HepG2 (cell line): ENCODE results near the gene CORO7. TPM values are rescaled to one million over a fixed set of nuclear protein-coding genes. Genes with fewer than 3 reads are reported as not detected.

ENCODE experiments used
- ETV5 ChIP-seq: IDR thresholded peaks from 2 replicates; pipeline ENCODE4 v1.6.1; 2018; ENCODE audit warnings: missing biosample characterization, missing genetic modification reagents, inconsistent platforms, borderline replicate concordance
- MAZ ChIP-seq, 2 experiments: sonication (generic) in 1 of 2; formaldehyde crosslinking in 1 of 2; IDR thresholded peaks; 2 replicates each; pipeline versions ENCODE4 v1.5.0 to v1.6.1; 2012 to 2020; ENCODE audit warnings: low read depth in 2 of 2, mild to moderate bottlenecking in 2 of 2, borderline replicate concordance in 1 of 2, improper control_type of control experiment in 1 of 2, low read length in 1 of 2, missing genetic modification reagents in 1 of 2, moderate library complexity in 1 of 2
- PAWR ChIP-seq: sonication (generic); formaldehyde crosslinking; IDR thresholded peaks from 2 replicates; pipeline ENCODE4 v1.4.0; 2020; ENCODE audit warnings: missing genetic modification reagents, mild to moderate bottlenecking, borderline replicate concordance
- TOPORS ChIP-seq: sonication (generic); formaldehyde crosslinking; IDR thresholded peaks from 2 replicates; pipeline ENCODE4 v1.8.0; 2023; ENCODE audit warnings: mild to moderate bottlenecking, missing genetic modification reagents
- ZFX ChIP-seq: sonication (generic); formaldehyde crosslinking; IDR thresholded peaks from 2 replicates; pipeline ENCODE4 v1.4.0; 2020; ENCODE audit warnings: mild to moderate bottlenecking, low read depth, missing genetic modification reagents, moderate library complexity
- ZNF253 ChIP-seq: sonication (generic); formaldehyde crosslinking; IDR thresholded peaks from 2 replicates; pipeline ENCODE4 v1.8.0; 2022; ENCODE audit warnings: mild to moderate bottlenecking, missing genetic modification reagents, borderline replicate concordance
- ZNF746 ChIP-seq: sonication (generic); formaldehyde crosslinking; IDR thresholded peaks from 2 replicates; pipeline ENCODE4 v1.8.0; 2022; ENCODE audit warnings: mild to moderate bottlenecking, missing genetic modification reagents
- polyA plus RNA-seq, 8 experiments: library from polyadenylated mRNA; depleted of rRNA in 3 of 8; stranded (reverse) in 7 of 8; unstranded in 1 of 8; fragments of >200 nt; fragmentation: Illumina TruSeq in 4 of 8; extraction: Trizol in 4 of 8; gene quantifications; 2 replicates each; pipeline versions ENCODE4 v1.2.1 to v1.2.3, GENCODE V29; 2011 to 2016; ENCODE audit warnings: low read depth in 4 of 8, missing spikeins in 1 of 8, mixed read lengths in 1 of 8; ENCODE audit not compliant: insufficient read depth in 1 of 8
- total RNA-seq, 5 experiments: library from RNA; depleted of rRNA; stranded (reverse); fragments of >200 nt; fragmentation: Illumina TruSeq; extraction: Trizol; gene quantifications; 2 replicates each; pipeline ENCODE4 v1.2.3, GENCODE V29; 2016; ENCODE audit warnings: low read depth in 1 of 5
- TF ChIP-seq, protein P1 (sequence below): sonication (generic); formaldehyde crosslinking; IDR thresholded peaks from 2 replicates; pipeline ENCODE4 v1.5.0; 2020; ENCODE audit warnings: mild to moderate bottlenecking, missing genetic modification reagents, borderline replicate concordance
- TF ChIP-seq, protein P2 (sequence below): sonication (generic); formaldehyde crosslinking; IDR thresholded peaks from 2 replicates; pipeline ENCODE4 v1.9.0; 2021; ENCODE audit warnings: missing genetic modification reagents, borderline replicate concordance
- TF ChIP-seq, protein P3 (sequence below): sonication (generic); formaldehyde crosslinking; IDR thresholded peaks from 2 replicates; pipeline ENCODE4 v1.5.0; 2020; ENCODE audit warnings: mild to moderate bottlenecking, missing genetic modification reagents
- TF ChIP-seq, protein P4 (sequence below): sonication (generic); formaldehyde crosslinking; IDR thresholded peaks from 2 replicates; pipeline ENCODE4 v1.8.0; 2022; ENCODE audit warnings: mild to moderate bottlenecking, missing genetic modification reagents, borderline replicate concordance
- TF ChIP-seq, protein P5 (sequence below): sonication (generic); formaldehyde crosslinking; IDR thresholded peaks from 2 replicates; pipeline ENCODE4 v1.9.0; 2022; ENCODE audit warnings: low read depth, missing genetic modification reagents
- TF ChIP-seq, protein P6 (sequence below): sonication (generic); formaldehyde crosslinking; IDR thresholded peaks from 2 replicates; pipeline ENCODE4 v1.8.0; 2023; ENCODE audit warnings: mild to moderate bottlenecking, missing genetic modification reagents
- TF ChIP-seq, protein P7 (sequence below): IDR thresholded peaks from 2 replicates; pipeline ENCODE4 v1.6.1; 2016; ENCODE audit warnings: missing compliant biosample characterization, missing genetic modification reagents, borderline replicate concordance

The CORO7 gene
- total and polyA plus RNA-seq, 2 of the 13 experiments (the other 11 are each of a cell fraction or from before 2014, with no cell fraction given) = 9.9 to 14.3 TPM

DNA sequence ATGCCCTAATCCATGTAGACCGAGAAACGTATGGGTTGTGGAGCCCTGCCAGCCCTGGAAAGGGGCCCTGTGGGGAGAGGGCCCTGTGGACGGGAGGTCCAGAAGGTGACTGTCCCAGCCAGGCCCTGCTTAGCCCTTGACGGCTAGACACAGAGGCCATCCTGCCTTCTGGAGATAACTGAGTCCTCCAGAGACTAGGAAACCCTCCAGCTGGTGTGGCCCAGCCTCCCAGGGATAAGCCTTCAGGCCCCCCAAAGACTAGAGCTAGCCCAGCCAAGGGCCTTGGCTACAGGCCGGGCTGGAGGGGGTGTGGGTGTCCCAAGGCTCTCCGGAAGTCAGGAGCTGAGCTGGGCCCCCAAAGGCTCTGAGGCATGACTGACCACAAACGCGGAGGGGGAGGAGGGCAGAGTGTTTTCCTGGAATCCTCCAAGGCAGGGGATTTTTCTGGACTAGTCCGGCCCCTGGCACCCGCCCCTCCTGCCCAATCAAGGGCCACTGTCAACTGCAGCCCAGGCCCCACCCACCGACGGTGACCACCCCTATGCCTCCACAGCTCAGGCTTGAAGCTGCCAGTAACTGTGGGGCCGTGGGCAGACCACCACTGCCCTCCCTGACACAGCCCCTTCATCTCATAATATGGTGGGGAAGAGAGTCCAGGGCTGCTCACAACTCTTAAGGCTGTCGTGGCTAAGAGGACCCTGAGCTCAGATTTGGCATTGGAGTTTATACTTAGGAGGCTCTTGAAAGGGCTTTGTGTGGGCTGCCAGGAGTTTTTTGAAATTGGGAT is 45.6 kb downstream of the CORO7 start (continued):
- TF ChIP-seq, protein P1, sequence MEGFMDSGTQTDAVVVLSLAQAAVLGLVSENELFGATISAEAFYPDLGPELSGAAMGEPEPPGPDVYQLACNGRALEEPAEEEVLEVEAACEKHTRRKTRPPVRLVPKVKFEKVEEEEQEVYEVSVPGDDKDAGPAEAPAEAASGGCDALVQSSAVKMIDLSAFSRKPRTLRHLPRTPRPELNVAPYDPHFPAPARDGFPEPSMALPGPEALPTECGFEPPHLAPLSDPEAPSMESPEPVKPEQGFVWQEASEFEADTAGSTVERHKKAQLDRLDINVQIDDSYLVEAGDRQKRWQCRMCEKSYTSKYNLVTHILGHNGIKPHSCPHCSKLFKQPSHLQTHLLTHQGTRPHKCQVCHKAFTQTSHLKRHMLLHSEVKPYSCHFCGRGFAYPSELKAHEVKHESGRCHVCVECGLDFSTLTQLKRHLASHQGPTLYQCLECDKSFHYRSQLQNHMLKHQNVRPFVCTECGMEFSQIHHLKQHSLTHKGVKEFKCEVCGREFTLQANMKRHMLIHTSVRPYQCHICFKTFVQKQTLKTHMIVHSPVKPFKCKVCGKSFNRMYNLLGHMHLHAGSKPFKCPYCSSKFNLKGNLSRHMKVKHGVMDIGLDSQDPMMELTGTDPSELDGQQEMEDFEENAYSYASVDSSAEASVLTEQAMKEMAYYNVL (CRISPR knock-in tag) = no peak
- TF ChIP-seq, protein P2, sequence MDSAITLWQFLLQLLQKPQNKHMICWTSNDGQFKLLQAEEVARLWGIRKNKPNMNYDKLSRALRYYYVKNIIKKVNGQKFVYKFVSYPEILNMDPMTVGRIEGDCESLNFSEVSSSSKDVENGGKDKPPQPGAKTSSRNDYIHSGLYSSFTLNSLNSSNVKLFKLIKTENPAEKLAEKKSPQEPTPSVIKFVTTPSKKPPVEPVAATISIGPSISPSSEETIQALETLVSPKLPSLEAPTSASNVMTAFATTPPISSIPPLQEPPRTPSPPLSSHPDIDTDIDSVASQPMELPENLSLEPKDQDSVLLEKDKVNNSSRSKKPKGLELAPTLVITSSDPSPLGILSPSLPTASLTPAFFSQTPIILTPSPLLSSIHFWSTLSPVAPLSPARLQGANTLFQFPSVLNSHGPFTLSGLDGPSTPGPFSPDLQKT = no peak
- 0 out of 2 replicates have a peak, but pooled peaks have one; percentile 67 for TF ChIP-seq ZNF253 (CRISPR knock-in tag)
- TF ChIP-seq, protein P3, sequence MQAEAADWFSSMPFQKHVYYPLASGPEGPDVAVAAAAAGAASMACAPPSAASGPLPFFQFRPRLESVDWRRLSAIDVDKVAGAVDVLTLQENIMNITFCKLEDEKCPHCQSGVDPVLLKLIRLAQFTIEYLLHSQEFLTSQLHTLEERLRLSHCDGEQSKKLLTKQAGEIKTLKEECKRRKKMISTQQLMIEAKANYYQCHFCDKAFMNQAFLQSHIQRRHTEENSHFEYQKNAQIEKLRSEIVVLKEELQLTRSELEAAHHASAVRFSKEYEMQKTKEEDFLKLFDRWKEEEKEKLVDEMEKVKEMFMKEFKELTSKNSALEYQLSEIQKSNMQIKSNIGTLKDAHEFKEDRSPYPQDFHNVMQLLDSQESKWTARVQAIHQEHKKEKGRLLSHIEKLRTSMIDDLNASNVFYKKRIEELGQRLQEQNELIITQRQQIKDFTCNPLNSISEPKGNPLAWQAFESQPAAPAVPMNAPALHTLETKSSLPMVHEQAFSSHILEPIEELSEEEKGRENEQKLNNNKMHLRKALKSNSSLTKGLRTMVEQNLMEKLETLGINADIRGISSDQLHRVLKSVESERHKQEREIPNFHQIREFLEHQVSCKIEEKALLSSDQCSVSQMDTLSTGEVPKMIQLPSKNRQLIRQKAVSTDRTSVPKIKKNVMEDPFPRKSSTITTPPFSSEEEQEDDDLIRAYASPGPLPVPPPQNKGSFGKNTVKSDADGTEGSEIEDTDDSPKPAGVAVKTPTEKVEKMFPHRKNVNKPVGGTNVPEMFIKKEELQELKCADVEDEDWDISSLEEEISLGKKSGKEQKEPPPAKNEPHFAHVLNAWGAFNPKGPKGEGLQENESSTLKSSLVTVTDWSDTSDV (CRISPR knock-in tag) = peak; percentile 45; the same call in 1 of the 2 replicates
- TF ChIP-seq PAWR = no peak
- TF ChIP-seq TOPORS (CRISPR knock-in tag) = no peak
- TF ChIP-seq, protein P4, sequence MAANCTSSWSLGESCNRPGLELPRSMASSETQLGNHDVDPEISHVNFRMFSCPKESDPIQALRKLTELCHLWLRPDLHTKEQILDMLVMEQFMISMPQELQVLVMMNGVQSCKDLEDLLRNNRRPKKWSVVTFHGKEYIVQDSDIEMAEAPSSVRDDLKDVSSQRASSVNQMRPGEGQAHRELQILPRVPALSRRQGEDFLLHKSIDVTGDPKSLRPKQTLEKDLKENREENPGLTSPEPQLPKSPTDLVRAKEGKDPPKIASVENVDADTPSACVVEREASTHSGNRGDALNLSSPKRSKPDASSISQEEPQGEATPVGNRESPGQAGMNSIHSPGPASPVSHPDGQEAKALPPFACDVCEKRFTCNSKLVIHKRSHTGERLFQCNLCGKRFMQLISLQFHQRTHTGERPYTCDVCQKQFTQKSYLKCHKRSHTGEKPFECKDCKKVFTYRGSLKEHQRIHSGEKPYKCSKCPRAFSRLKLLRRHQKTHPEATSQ (CRISPR knock-in tag) = no peak
- TF ChIP-seq ETV5 = peak; percentile 81
- TF ChIP-seq, protein P5, sequence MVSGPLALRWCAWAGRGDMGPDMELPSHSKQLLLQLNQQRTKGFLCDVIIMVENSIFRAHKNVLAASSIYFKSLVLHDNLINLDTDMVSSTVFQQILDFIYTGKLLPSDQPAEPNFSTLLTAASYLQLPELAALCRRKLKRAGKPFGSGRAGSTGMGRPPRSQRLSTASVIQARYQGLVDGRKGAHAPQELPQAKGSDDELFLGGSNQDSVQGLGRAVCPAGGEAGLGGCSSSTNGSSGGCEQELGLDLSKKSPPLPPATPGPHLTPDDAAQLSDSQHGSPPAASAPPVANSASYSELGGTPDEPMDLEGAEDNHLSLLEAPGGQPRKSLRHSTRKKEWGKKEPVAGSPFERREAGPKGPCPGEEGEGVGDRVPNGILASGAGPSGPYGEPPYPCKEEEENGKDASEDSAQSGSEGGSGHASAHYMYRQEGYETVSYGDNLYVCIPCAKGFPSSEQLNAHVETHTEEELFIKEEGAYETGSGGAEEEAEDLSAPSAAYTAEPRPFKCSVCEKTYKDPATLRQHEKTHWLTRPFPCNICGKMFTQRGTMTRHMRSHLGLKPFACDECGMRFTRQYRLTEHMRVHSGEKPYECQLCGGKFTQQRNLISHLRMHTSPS (CRISPR knock-in tag) = no peak
- TF ChIP-seq ZNF746 = 0 out of 2 replicates have a peak, but pooled peaks have one; percentile 59
- TF ChIP-seq, protein P6, sequence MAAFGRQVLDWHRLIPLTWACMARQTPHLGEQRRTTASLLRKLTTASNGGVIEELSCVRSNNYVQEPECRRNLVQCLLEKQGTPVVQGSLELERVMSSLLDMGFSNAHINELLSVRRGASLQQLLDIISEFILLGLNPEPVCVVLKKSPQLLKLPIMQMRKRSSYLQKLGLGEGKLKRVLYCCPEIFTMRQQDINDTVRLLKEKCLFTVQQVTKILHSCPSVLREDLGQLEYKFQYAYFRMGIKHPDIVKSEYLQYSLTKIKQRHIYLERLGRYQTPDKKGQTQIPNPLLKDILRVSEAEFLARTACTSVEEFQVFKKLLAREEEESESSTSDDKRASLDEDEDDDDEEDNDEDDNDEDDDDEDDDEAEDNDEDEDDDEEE (CRISPR knock-in tag) = peak; percentile 51; the same call in 1 of the 2 replicates
- peak; percentile 46; the same call in 1 of the 2 replicates for TF ChIP-seq ZFX (CRISPR knock-in tag)
- TF ChIP-seq, protein P7, sequence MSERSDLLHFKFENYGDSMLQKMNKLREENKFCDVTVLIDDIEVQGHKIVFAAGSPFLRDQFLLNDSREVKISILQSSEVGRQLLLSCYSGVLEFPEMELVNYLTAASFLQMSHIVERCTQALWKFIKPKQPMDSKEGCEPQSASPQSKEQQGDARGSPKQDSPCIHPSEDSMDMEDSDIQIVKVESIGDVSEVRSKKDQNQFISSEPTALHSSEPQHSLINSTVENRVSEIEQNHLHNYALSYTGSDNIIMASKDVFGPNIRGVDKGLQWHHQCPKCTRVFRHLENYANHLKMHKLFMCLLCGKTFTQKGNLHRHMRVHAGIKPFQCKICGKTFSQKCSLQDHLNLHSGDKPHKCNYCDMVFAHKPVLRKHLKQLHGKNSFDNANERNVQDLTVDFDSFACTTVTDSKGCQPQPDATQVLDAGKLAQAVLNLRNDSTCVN (CRISPR knock-in tag) = peak; percentile 92; the same call in 1 of the 2 replicates
- no peak for TF ChIP-seq MAZ (IDR thresholded peaks at IDR 0.05; ENCODE audit: borderline replicate concordance, low read depth, low read length)
- no peak for TF ChIP-seq MAZ (CRISPR knock-in tag; IDR thresholded peaks at IDR 0.05; ENCODE audit: low read depth)
